Measurements from ENCODE around the gene CRADD.

GRCh38 chr12:93645702-93646101, 31.5 kb upstream of the CRADD start:
- TF ChIP-seq POLR2AphosphoS5 (IDR thresholded peaks at IDR 0.05) (no peak), CTCF (IDR thresholded peaks at IDR 0.05) (no peak)
